GM21360 (cell line): Measurements from ENCODE around the gene DGAT2.
"Not testable (repeated sequence)": the region's sequence is repeated elsewhere in the genome, so short reads cannot be mapped to it uniquely, and the experiment has no call there.

Experiments used
- ATAC-seq: cut with Tn5 transposase; IDR thresholded peaks from one replicate; pipeline ENCODE4 v1.9.1; 2021; ENCODE audit warnings: mild to moderate bottlenecking, moderate library complexity; ENCODE audit not compliant: unreplicated experiment

Gene DGAT2

GRCh38 chr11:75768112-75768908, at the start of gene DGAT2:
Gene DGAT2, plus strand, starts transcription at chr11:75768778. Its CDS starts 214 bp downstream, at chr11:75768992.
- ATAC-seq, result peak; percentile 51

- no peak for ATAC-seq
These were observed 49.0 kb upstream of the DGAT2 start for GRCh38 chr11:75719340-75720239.

- no peak for ATAC-seq
These were observed 47.9 kb upstream of the DGAT2 start for GRCh38 chr11:75720639-75721038.

GRCh38 chr11:75721852-75722668, 46.5 kb upstream of the DGAT2 start:
- no peak for ATAC-seq

- ATAC-seq, result no peak
These were observed 45.9 kb upstream of the DGAT2 start for GRCh38 chr11:75722669-75723042.

GRCh38 chr11:75725547-75726320, 42.8 kb upstream of the DGAT2 start:
- ATAC-seq, result no peak

GRCh38 chr11:75728992-75729391, 39.6 kb upstream of the DGAT2 start:
- no peak for ATAC-seq

GRCh38 chr11:75731095-75731494, 37.5 kb upstream of the DGAT2 start:
- no peak for ATAC-seq

GRCh38 chr11:75733071-75733430, 35.5 kb upstream of the DGAT2 start:
- ATAC-seq, result no peak

- no peak for ATAC-seq
These were observed 35.0 kb upstream of the DGAT2 start for GRCh38 chr11:75733431-75734107.

- no peak for ATAC-seq
These were observed 33.9 kb upstream of the DGAT2 start for GRCh38 chr11:75734491-75735180.

GRCh38 chr11:75735181-75735845, 33.3 kb upstream of the DGAT2 start:
- ATAC-seq, result no peak

GRCh38 chr11:75737314-75737713, 31.3 kb upstream of the DGAT2 start:
- no peak for ATAC-seq

- ATAC-seq, result no peak
These were observed 27.9 kb upstream of the DGAT2 start for GRCh38 chr11:75740681-75741080.

- ATAC-seq, result not testable (repeated sequence)
These were observed 25.4 kb upstream of the DGAT2 start for GRCh38 chr11:75743159-75743558.

- ATAC-seq, result no peak
These were observed 24.6 kb upstream of the DGAT2 start for GRCh38 chr11:75743711-75744563.

- no peak for ATAC-seq
These were observed 22.8 kb upstream of the DGAT2 start for GRCh38 chr11:75745807-75746206.
